GM12875 (cell line): ENCODE results near the gene CCL19.
A peak's percentile ranks its signal among the peaks of the same experiment; 100 is the strongest.

Experiments
- H3K4me3 ChIP-seq: one replicate; pipeline ENCODE4 v1.5.1; 2011; ENCODE audit warnings: low read depth, low read length, control low read depth
- TF ChIP-seq, protein P1 (sequence below): IDR thresholded peaks from 2 replicates; pipeline ENCODE4 v1.5.1; 2011; ENCODE audit warnings: low read depth, mild to moderate bottlenecking, control low read depth, inconsistent platforms, low read length, moderate library complexity, borderline replicate concordance; ENCODE audit not compliant: insufficient read depth

The CCL19 gene

DNA sequence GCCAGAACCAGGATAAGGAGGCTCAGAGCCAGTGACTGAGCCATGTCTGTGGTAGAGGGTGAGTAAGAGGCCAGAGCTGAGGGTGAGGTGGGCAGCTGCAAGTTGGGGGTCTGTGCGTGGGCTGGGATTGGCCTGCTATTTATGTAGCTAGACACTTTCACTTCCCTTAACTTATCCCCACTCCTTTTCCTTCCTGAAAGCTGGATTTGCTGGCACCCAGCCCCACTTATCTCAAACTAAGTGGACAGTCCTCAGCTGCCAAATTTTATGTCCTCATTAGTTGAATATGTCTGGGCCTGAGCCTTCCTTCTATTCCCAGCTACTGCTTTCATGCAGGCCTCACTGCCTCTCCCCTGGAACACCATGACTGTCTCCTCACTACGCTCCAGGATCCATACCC is 18.9 kb upstream of the CCL19 start, which contains the start of gene CCL21:
CCL21 (minus strand) TSS at position 114 of the 400 bp plus-strand sequence; CDS start at position 44, 70 bp downstream.
- TF ChIP-seq, protein P1, sequence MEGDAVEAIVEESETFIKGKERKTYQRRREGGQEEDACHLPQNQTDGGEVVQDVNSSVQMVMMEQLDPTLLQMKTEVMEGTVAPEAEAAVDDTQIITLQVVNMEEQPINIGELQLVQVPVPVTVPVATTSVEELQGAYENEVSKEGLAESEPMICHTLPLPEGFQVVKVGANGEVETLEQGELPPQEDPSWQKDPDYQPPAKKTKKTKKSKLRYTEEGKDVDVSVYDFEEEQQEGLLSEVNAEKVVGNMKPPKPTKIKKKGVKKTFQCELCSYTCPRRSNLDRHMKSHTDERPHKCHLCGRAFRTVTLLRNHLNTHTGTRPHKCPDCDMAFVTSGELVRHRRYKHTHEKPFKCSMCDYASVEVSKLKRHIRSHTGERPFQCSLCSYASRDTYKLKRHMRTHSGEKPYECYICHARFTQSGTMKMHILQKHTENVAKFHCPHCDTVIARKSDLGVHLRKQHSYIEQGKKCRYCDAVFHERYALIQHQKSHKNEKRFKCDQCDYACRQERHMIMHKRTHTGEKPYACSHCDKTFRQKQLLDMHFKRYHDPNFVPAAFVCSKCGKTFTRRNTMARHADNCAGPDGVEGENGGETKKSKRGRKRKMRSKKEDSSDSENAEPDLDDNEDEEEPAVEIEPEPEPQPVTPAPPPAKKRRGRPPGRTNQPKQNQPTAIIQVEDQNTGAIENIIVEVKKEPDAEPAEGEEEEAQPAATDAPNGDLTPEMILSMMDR = no peak

DNA sequence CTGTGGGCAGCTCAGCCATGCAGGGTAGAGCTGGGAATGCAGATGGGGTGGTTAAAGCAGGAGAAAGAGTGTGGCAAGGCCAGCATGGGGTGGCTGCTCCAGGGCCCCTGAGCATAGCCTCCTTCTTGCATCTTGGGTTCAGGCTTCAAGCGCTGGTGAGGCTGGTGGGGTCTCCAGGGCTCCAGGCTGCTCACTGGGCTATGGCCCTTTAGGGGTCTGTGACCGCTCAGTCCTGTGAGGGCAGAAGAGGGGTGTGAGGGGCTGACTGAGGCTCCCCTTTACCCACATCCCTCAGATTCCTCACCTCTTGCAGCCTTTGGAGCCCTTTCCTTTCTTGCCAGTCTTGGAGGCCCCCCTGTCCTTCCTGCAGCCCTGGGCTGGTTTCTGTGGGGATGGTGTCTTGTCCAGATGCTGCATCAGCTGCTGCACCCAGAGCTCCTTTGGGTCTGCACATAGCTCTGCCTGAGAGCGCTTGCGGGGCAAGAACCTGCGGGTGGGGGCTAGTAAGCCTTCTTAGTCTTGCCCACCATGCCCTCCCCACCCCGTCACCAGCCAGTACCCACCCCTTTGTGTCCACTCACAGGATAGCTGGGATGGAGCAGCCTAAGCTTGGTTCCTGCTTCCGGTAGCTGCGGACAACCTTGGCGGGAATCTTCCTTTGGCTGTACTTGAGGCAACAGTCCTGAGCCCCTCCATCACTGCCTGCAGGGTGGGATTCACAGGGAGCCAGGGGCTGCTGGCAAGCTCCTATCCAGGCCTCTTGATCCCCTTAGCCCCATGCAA is 18.3 kb upstream of the CCL19 start:
- H3K4me3 ChIP-seq = no peak overlapping the region
- TF ChIP-seq, protein P1 = no peak

More for the DNA sequence above, 18.9 kb upstream of the CCL19 start, which contains the start of gene CCL21:
- H3K4me3 ChIP-seq = no peak within 1 kb of the TSS

DNA sequence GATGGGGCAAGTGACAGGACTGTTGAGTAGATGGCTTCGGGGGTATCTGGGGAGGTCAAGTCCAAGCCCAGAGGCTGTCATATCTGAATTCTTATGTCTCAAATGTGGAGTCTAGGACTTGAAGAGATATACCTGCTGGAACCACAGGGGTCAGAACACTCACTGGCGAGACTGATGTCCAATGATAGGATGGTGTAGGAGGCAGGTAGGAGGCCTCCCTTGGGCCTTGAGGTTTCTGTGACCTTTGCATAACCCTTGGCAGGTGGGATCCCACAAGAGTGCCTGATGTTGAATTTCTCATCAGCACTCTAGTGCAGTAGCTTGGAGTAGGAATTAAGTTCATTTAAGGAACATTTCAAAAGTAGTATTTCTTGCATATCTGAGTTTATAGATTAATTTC is 16.1 kb upstream of the CCL19 start:
- TF ChIP-seq, protein P1 = no peak

DNA sequence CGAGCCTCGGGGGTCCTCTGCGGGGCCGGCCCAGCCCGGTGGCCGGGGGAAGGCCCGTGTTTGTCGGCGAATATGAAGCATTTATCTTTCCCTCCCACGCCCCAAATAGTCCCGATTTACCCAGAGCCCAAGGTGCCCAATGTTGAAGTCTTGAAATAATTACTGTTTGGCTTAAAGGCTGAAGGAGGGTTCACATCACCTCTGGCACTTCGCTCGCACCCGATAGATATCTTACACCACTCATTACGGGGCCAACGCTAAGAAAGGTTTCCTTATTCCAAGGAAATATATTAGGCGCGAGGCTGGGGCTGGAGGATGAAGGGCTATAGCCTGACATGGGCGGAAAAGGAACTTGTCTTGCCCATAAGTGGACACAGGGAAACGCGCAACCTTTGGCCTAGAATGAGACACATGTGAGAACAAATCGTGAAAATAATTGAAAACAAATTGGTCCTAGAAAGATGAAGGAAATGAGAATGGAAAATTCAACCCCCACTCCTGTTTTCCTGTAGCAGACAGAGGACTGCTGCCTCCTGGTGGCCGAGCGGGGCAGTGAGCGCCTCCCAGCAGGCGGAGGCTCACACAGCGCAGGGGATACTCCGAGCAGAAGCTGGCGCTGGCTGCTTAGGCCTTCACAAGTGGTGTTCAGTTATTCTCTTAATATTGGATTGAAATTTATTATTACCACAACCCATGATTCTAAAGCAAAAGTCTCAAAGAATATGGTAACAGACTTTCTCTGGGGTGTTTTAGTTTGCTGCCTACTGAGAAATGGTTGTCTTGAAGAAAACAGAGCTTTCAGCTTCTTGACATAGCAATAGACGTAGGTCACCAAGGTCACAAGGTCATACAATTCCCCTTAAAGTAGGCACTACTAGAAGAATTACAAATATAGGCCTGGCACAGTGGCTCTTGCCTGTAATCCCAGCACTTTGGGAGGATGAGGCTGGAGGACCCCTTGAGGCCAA is 11.0 kb upstream of the CCL19 start:
- peak overlapping the region; percentile 5 for H3K4me3 ChIP-seq
- TF ChIP-seq, protein P1 = peak; percentile 97

More for the DNA sequence above, 16.1 kb upstream of the CCL19 start:
- H3K4me3 ChIP-seq = no peak overlapping the region

DNA sequence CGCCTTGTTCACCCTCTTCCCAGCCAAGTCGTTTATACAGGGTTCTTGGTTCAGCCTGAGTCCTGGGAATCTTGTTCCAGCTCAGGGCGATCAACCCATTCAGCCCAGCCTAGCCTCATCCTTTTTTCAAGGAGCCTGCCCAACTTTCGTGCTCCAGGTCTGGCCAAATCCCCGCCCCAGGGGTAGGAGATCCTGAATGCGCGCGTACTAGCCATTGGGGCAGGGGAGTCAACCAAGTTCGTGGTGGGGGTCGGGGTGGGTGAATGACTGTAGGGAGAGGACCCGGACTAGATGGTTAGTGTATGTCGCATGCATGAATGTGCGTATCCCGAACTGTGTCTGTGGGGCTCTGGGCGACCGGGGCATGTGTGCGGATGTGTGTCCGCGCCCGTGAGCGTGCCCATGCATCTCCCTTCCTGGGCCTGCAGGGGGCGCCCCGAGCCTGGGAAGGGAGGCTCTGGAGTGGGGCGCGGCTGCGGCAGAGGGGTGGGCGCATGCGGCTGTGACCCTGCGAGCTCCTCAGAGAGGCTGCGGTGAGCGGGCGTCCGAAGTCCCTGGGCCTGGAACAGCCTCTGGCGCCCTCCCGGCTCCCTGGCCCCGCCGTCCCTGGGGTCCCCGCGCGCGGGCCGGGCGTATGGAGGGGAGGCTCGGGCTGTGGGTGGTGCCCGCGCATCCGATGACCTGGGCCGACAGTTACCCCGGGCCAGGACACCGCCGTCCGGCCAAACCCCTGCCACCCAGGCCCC is 10.1 kb upstream of the CCL19 start:
- TF ChIP-seq, protein P1 = peak; percentile 76

DNA sequence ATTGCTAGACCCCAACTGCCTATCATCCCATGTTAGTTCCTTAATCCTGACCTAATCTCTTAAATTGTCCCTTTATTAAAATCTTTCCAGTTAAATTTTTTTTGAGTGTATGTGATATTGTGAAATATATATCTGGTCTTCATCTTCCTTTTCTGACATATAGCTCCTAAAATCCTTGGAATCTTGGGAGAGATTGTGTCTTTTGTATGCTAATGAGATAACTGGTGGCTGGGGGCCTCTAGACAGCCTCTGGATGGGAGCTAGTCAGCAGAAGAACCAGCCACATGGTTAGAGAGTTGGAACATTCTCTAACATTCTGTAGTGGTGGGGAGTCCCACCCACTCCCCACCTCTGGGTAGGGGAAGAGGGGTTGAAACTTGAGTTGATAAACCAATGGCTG is 3.7 kb upstream of the CCL19 start:
- TF ChIP-seq, protein P1 = no peak

More for the DNA sequence above, 10.1 kb upstream of the CCL19 start:
- H3K4me3 ChIP-seq = peak overlapping the region; percentile 5

More for the DNA sequence above, 3.7 kb upstream of the CCL19 start:
- no peak overlapping the region for H3K4me3 ChIP-seq
